Measurements from ENCODE around the gene FBXL4. TPM values are rescaled to one million over a fixed set of nuclear protein-coding genes. Genes with fewer than 3 reads are reported as not detected.

Gene FBXL4
- total RNA-seq, 1 experiment from 2014 or later: 5.1 TPM

DNA sequence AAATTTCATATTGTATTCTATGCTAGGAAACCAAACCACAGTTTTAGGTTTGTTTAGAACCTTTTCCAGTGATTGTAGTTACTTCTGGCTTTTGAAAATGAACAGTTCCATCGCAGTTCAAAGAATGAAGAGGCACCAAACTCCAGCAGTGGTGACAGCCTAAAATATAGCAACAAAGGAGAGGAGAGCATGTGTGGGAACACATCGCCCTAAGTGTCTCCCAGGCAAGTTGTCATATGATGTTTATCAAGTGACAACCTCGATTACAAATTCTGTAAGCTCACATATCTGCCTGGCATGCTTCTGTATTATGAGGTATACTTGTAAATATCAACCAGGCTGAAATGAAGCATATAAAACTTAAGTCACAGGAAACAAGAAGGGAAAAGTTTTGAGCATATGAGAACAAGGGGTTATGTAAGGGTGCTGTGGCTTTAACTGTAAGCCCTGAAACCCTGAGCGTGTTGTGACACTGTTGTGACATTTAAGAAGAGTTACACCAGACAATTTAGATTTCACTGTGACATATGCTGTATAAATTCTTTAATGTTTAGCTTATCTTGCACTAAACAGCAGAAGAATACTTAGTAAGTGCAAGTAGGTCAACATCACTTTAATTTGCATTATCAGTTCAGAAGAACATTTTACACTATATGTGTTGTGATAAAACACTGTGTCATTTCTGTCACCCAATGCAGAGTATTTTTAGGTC is 29.1 kb upstream of the FBXL4 start:
- no peak overlapping the region for H3T11ph ChIP-seq (ENCODE audit: low read length)
- no peaks in the 10 kb centered on the region for H3K79me1 ChIP-seq (ENCODE audit: insufficient read depth, low read depth, low read length, poor library complexity, severe bottlenecking)
- H4K8ac ChIP-seq (replicated peaks; ENCODE audit: insufficient read length, low read depth, low read length): no peak overlapping the region
- no peak overlapping the region for H3K18ac ChIP-seq (ENCODE audit: insufficient read length, low read depth, low read length)
- H3K27ac ChIP-seq (ENCODE audit: insufficient read length, low read depth, low read length): no peak overlapping the region
- no peak overlapping the region for H2BK15ac ChIP-seq (ENCODE audit: low read depth, low read length)
- H3K79me2 ChIP-seq (ENCODE audit: insufficient read depth, low read length): no peaks in the 10 kb centered on the region
- no peak overlapping the region for H2BK20ac ChIP-seq (ENCODE audit: low read depth, low read length, poor library complexity, severe bottlenecking)
- H3K27ac Mint-ChIP-seq: no peak overlapping the region
- no peaks in the 10 kb centered on the region for H3K27me3 Mint-ChIP-seq (ENCODE audit: low read depth)
- no peaks in the 10 kb centered on the region for H4K20me1 ChIP-seq (ENCODE audit: control insufficient read depth, insufficient read depth, insufficient read length)
- H3K4me2 ChIP-seq (ENCODE audit: insufficient read depth, insufficient read length, low read length): no peak overlapping the region
- H3K23me2 ChIP-seq (ENCODE audit: insufficient read length, low read depth, low read length, poor library complexity, severe bottlenecking): no peaks in the 10 kb centered on the region
- H3K23ac ChIP-seq (ENCODE audit: insufficient read length, low read depth, low read length): no peak overlapping the region
- no peak overlapping the region for H2BK120ac ChIP-seq (ENCODE audit: low read depth, low read length, poor library complexity, severe bottlenecking)
- H3K56ac ChIP-seq (ENCODE audit: insufficient read length, low read depth, low read length): no peak overlapping the region
- H3K4me1 Mint-ChIP-seq: peaks cover 8 to 10% of the 10 kb centered on the region in 2 experiments
- H4K5ac ChIP-seq (ENCODE audit: insufficient read length, low read depth, low read length): no peak overlapping the region
- H2BK5ac ChIP-seq (ENCODE audit: insufficient read length, low read length): no peak overlapping the region
- H3K9me3 ChIP-seq (ENCODE audit: control insufficient read depth, low read depth, low read length): no peaks in the 10 kb centered on the region
- TF ChIP-seq, protein P1, sequence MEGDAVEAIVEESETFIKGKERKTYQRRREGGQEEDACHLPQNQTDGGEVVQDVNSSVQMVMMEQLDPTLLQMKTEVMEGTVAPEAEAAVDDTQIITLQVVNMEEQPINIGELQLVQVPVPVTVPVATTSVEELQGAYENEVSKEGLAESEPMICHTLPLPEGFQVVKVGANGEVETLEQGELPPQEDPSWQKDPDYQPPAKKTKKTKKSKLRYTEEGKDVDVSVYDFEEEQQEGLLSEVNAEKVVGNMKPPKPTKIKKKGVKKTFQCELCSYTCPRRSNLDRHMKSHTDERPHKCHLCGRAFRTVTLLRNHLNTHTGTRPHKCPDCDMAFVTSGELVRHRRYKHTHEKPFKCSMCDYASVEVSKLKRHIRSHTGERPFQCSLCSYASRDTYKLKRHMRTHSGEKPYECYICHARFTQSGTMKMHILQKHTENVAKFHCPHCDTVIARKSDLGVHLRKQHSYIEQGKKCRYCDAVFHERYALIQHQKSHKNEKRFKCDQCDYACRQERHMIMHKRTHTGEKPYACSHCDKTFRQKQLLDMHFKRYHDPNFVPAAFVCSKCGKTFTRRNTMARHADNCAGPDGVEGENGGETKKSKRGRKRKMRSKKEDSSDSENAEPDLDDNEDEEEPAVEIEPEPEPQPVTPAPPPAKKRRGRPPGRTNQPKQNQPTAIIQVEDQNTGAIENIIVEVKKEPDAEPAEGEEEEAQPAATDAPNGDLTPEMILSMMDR (conservative IDR thresholded peaks at IDR 0.05): no peak
- no peaks in the 10 kb centered on the region for H3K36me3 Mint-ChIP-seq (ENCODE audit: insufficient read depth in 1 of 3, low read depth in 3 of 3)
- no CpG with 5 or more reads among the region's 4 CpGs for WGBS (ENCODE audit: extremely low coverage, insufficient read length, low lambda C conversion rate)
- H2AK5ac ChIP-seq (ENCODE audit: insufficient read length, low read length): no peak overlapping the region
- no peaks in the 10 kb centered on the region for H3K4me1 ChIP-seq (ENCODE audit: insufficient read depth, low read length)
- no peaks in the 10 kb centered on the region for H3K27me3 ChIP-seq (ENCODE audit: insufficient read depth, low read length)
- H3K4ac ChIP-seq (ENCODE audit: low read depth, low read length): no peak overlapping the region
- H2AFZ ChIP-seq (ENCODE audit: low read length): no peak overlapping the region
- H4K91ac ChIP-seq (ENCODE audit: insufficient read length, low read depth, low read length): no peak overlapping the region
- no peak overlapping the region for H3K14ac ChIP-seq (ENCODE audit: insufficient read depth, low read length)
- H3K4me3 Mint-ChIP-seq: no peak overlapping the region
- no peaks in the 10 kb centered on the region for H3K9me3 Mint-ChIP-seq
- H3K9ac ChIP-seq (ENCODE audit: extremely low read depth, insufficient read length, low read length): no peak overlapping the region
- DNase-seq: no peak
- H2BK12ac ChIP-seq (ENCODE audit: insufficient read length, low read depth, low read length): no peak overlapping the region

Measured in H9 (cell line).